ENCODE data around the gene PLLP.

The PLLP gene

DNA sequence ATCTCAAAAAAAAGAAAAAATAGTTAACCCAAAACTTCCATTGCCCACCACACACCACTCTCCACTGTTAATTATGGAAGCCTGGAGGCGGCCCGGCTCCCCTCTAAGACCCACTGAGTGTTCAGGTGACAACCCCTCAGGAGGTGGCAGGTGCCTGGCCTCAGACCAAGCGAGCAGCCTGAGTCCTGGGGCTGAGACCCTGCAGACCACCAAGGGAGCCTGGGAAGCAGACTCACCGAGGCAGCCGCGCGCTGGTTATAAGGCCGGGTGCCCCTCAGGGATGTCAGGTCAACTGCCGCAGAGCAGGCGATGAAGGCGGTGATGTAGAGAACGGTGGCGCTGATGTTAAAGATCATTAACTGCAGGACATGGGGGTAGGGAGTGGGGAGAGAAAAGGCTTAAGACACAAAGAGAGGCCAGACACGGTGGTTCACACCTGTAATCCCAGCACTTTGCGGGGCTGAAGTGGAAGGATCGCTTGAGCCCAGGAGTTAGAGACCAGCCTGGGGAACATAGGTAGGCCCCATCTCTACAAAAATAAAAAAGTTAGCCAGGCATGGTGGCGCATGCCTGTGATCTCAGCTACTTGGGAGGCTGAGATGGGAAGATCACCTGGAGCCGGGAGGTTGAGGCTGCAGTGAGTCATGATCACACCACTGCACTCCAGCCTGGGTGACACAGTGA is 26.1 kb downstream of the PLLP start:
- FAIRE-seq, result no peak

DNA sequence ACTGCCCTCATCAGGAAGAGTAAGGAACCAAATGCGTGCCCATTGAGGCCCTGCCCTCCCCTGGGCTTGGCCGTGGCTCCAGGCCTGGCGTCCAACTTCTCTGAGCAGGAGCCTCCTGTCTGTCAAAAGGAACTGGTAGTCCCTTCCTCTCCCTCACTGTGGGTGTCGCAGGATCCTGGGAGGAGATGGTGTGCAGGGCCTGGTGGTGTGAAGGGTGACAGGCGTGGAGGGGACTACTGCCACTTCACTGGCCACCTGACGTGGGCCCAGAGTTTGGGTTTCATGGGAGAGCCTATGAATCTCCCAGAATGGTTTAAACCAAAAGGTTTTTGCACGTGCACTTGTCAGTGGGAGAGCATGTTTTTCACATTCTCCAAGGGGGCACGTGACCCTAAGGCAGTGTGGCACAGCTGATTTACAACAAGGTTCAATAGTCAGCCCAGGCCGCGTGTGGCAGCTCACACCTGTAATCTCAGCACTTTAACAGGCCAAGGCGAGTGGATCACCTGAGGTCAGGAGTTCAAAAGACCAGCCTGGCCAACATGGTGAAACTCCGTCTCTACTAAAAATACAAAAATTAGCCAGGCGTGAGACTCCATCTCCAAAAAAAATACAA is 26.9 kb downstream of the PLLP start:
- DNase-seq (ENCODE audit: insufficient read length, low spot score) (no peak), FAIRE-seq (no peak)

More for the DNA sequence above, 26.1 kb downstream of the PLLP start:
- DNase-seq (ENCODE audit: insufficient read length, low spot score), result no peak

DNA sequence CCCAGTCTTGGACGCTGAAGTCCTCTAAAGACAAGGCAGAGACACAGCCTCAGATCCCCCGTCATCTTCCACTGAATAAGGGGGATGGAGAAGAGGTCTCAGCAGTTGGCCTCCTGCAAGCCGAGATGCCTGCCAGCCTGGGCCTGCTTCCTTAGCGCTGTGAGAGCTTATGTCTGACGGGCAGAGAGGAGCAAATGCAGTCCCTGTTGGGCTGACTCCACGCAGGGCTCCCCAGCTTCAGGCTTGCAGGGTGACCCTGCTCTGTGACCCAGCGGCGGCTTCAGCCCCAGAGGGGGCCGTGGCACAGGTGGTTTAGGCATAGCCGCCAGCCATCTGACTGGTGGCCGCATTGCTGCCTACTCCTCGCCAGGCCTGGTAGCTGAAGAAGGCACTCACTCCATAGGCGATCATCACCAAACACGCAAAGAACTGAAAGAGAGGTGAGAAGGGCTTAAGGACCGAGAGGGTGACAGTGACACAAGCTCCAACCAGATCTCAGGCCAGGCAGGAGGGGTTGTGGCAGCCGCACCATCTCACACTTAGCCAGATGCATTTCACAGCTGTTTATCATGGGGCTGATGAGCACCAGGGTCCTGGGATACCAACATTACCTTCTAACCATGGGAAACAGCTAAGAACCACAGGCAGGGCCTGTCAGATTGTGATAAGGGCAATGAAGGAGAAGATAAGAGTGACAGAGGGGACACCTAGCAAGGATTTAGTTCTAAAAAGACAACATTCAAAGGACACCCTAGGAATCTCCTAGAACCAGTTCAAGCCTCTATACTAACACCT is 27.7 kb downstream of the PLLP start:
- FAIRE-seq (no peak), DNase-seq (ENCODE audit: insufficient read length, low spot score) (no peak)

DNA sequence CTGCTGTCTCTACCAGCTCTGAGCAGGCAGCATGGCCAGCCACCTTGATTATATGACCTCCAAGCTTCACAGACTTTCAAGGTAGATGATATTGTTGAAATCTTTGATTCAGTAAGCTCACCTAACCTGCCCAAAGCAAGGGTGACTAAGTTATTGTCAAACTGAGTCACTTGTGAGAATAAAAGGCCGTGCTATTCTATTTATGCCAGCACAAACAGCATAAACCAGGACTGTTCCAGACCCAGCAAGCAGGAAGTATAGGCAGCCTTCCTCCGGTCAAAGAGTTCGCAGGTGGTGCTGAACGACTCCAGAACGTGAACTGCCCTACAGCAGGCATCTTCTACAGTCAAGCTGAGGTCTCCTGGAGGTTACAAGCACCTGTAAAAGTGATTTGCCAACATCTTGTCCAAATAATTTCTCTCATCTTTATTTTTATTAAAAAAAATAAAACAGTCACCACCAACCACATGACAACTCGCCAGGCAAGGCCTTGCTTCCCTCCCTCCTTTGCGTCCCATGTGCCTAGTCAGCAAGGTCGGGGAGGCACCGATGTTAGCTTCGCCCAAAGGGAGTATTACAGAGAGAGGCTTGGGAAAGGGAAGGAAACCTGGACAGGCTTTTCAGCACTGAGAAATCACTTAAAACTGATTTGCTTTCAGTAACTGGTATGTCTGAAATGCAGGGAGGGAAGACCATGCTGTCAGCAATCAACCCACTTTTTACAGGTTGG is 28.6 kb downstream of the PLLP start:
- DNase-seq (ENCODE audit: insufficient read length, low spot score) (no peak), FAIRE-seq (no peak)

DNA sequence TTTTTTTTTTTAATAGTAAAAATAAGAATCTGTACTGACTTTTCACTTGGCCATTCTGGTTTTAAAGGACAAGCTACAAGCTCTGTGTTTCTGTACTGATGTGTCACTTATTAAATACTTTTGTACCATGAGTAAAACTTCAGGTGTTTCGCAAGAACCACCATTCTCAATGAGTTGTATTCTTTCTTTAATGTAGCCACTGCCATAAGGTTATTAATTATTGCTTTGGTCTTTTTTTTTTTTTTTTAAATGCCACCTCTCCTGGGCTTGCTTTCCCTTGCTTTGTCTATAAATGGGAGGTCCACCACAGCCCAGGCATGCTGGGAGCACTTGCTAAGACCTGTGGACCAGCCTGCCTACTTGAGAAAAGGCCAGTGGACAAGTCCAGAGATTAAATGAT is 31.0 kb downstream of the PLLP start:
- no peak for FAIRE-seq
- no peak for DNase-seq (ENCODE audit: insufficient read length, low spot score)

DNA sequence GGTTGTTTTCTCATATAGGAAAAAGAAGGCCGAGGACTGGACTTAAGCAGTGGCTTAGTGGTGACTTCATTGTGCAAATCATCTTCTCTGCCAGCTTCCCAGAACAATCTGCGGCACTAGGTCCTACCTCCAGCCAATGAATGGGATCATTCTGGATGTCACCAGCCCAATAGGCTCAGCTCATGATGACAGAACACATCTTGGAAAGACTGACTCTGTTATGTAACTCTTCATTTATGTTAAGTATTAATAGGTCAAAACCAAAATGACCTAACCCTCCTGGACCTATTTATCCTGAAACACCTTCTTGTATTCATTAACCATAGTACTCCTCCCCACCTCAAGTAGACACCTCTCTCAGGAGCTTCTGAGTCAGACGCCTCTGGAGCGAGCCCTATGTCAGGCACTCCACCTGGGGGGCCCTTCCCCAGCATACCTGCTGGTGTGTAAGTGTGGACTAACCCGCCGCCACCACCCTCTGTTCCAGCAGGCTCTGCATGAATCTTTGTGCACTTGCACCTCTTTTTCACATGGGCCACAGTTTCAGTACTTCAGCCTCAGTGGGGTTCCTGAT is 32.2 kb downstream of the PLLP start:
- FAIRE-seq (no peak), DNase-seq (ENCODE audit: insufficient read length, low spot score) (no peak)

DNA sequence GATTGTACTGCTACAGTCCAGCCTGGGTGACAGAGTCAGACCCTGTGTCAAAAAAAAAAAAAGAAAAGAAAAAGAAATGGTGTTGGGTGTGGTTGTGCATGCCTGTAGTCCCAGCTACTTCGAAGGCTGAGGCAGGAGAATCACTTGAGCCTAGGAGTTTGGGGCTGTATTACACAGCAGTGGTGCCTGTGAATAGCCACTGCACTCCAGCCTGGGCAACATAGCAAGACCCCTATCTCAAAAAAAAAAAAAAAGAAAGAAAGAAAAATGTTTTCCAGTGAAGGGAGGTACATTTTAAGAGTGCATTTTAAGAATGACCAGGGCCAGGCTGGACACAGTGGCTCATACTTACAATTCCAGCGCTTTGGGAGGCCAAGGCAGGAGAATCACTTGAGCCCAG is 33.1 kb downstream of the PLLP start:
- no peak for FAIRE-seq
- no peak for DNase-seq (ENCODE audit: insufficient read length, low spot score)

DNA sequence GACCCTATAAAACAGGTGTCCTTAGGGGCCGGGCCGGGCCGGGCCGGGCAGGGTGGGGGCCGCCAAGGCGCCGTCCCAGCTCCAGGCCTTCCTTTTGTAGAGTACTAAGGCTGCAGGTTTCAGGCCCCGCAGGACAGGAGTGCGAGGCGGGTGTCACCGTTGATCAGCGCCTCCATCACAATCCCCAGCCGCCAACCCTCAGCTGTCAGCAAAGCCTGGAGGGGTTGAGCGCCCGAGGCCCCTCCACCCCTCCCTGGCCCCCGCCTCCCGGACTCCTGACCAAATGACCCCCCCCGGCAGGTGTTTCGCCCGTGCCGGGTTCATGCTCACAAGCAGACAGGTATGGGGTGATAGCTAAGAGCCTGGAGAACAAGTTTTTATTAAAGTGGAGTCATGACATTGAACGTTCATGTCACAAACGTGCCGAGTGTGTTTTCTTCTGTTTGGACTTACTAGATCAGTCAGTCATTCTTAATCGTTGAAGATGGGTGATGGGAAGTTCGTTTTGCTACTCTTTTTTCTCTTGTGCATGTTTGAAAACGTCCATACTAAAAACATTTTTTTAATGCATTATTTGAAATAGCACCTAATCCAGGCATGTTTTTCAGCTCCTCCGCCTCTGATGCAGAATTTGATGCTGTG is 38.9 kb downstream of the PLLP start:
- FAIRE-seq, result no peak
- peak; percentile 31 for DNase-seq (ENCODE audit: insufficient read length, low spot score)

DNA sequence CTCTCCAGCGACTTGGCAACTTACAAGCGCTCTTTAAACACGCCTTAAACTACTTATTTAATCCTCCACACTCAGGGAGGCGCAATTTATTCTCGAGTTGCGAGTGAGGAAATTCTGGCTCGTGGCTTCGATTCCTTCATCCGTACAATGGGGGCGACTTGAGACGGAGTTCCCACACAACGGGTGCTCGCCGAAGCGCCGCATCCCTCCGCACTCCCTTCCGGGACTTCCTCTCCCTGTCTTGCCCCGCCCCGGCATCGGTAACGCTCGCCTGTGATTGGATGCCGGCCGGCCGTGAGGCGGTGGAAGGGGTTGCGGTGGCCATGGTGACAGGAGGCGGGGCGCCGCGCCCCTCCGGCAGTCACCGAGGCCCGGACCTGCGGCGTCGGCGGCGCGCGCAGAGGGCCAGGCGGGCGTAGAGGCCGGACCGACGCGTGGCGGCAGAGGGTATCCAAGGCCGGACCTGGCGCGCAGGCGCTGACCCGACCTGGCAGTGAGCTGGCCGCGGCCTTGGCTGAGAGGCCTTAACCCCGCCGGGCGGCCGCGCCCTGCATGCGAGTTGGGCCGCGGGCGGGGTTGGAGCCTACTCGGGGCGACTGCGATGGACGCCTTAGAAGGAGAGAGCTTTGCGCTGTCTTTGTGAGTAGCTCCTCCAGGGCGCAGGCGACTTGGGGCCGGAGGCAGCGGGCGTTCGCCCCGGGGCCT is 39.6 kb downstream of the PLLP start, which contains the start of gene ARL2BP:
Gene ARL2BP, plus strand, starts transcription at position 493 of the 705 bp plus-strand sequence. Its CDS starts 109 bp downstream, at position 602.
- FAIRE-seq, result peak; percentile 99

DNA sequence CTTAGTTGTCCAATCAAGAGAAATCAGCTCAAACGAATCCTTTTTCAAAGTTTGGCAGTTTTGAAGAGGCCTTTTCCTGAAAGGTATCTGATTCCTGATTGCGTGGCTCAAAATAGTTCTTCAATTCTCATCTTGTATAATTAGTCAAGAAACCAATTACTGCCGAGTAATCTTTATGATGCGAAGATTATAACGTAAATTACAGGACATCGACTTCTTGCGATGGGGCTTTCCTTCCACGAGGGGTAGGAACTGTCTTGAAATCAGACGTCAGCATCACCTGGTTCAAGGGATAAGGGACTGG is 40.1 kb downstream of the PLLP start:
- DNase-seq (ENCODE audit: insufficient read length, low spot score) (no peak), FAIRE-seq (no peak)

More for the DNA sequence above, 39.6 kb downstream of the PLLP start, which contains the start of gene ARL2BP:
- DNase-seq (ENCODE audit: insufficient read length, low spot score), result peak; percentile 98

DNA sequence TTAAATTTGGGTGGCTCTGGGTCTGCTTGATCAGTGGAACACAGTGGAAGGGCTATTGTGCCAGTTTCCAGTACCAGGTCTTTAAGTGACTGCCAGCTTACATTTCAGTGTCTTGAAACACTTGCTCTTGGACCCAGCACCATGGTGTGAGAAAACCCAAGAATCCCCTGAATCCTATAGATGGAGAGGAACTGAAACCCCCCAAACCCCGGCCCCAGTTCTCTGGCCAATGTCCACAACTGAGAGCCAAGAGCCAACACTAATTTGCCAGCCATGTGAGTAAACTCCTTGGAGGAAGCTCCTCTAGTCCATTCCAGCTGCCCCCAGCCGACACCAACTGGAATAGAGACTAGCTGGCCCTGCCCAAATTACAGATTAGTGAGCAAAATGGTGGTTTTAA is 41.8 kb downstream of the PLLP start:
- DNase-seq (ENCODE audit: insufficient read length, low spot score), result no peak
- FAIRE-seq, result no peak

DNA sequence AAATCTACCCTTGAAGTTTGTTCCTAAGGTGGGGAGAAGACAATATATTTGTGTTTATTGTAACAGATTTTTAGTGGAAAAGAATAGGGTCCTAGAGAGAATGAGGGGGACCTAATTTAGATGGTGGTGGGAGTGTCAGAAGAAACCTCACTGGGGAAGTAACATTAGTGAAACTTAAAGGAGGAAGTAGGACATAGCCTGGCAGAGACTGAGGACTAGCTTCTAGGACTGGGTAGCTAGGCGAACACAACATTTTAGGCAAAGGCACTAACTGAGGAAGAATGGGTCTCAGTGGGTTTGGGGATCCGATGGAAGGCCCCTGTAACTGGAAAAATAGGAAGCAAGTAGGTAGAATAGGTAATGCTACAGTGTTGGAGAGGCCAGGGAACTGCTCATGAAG is 43.6 kb downstream of the PLLP start:
- DNase-seq (ENCODE audit: insufficient read length, low spot score), result no peak
- FAIRE-seq, result no peak

DNA sequence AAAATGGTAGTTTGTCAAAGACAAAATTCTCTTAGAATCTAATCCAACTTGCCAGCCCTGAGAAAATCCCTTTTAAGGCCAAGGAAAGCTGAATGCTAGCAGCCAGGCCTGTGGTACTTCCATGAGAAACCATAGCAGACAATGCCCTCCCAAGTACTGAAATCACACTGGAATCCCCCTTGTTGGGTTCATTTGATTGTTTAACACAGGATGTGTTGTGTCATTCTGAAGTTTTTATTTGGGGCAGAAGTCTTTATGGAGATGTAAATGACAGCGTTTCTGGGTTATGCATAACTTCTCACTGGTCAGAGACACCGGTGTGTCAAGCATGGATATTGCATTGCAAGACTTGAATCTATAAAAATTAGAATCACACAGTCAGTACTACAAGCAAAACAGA is 45.4 kb downstream of the PLLP start:
- FAIRE-seq, result no peak

DNA sequence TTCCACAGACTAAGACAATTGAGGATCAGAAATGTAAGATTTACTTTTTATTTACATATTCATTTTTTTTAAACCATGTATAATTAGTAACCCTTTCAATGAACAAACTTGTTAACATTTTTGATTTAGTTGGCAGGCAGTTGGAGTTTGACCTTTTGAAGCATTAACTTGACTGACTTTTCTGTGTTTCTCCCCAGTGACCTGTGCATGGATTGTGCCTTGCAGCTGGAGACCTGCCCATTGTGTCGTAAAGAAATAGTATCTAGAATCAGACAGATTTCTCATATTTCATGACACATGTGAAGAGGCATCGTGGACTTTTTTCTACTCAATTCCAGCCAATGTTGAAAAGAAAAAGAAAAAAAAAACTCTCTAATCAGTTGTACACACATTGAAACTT is 45.8 kb downstream of the PLLP start:
- DNase-seq (ENCODE audit: insufficient read length, low spot score) (no peak), FAIRE-seq (no peak)

More for the DNA sequence above, 45.4 kb downstream of the PLLP start:
- DNase-seq (ENCODE audit: insufficient read length, low spot score), result no peak

DNA sequence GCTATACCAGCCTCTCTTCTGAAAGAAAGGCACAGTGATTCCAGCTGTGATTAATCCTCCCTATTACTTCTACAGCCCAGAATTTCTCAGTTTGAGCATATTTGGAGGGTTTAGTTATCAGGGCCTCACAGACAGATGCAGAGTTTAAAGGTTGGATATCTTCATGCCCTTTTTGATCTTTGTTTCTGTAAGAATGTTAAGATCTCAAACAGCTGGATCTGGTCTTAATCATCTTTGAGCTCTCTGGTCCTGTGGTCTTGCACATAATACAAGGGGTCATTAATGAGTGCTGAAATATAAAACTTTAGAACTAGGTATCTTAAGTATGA is 48.5 kb downstream of the PLLP start:
- FAIRE-seq, result no peak
- no peak for DNase-seq (ENCODE audit: insufficient read length, low spot score)

DNA sequence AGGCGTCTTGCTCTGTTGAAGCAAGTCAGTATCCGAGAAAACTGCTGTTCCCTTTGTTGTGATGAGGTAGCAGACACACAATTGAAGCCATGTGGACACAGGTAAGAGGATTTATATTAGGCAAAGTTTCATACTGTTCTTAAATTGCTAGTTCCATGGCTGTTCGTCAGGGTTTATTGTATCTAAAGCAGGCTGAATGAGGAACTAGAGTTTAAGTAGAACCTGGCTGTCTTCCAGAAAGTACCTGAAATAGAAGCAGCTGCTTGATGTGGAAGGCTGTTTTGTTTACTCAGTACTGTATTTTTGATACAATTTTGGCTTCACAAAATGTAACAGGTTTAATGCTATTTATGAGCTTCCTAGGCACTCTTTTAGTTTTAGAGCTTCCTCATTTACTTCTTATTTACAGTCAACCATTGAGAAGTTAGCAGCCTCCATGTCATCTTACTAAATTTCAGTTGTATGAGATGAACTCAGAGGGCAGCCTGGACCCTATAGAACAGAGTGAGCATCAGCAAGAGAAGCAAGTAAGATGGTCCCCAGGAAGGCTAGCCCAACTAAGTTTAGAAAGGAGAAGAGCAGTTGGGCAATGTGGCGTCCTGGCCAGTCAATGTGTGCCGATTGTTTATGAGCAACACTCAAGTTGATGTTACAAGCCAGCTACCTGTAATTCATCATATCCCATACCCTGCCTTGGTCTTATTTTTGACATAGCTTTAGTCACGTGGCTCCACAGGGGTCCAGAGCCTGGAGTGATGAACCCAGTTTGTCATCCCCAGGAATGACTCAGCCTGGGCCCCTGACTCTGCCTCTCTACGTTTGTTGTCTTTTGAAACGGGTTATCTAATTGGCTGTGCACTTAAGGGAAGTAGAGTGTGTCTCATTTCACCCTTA is 49.1 kb downstream of the PLLP start:
- no peak for FAIRE-seq
- DNase-seq (ENCODE audit: insufficient read length, low spot score), result peak; percentile 25

DNA sequence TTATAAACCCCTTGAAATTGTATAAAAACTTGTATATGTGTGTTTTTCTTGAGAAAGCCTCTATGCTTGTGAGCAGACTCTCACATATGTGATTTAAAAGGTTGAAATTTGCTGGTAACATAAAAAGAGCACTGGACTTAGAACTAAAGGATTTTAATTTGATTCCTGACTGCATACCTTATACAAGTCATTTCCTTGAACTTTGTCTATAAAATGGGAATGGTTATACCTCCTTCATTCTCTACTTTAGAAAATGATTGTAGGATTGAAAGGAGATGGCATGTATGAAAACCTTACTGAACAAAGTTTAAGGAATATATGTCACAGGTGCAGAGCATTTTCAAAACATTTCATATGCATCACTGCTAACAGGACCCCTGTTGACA is 49.8 kb downstream of the PLLP start:
- no peak for FAIRE-seq

DNA sequence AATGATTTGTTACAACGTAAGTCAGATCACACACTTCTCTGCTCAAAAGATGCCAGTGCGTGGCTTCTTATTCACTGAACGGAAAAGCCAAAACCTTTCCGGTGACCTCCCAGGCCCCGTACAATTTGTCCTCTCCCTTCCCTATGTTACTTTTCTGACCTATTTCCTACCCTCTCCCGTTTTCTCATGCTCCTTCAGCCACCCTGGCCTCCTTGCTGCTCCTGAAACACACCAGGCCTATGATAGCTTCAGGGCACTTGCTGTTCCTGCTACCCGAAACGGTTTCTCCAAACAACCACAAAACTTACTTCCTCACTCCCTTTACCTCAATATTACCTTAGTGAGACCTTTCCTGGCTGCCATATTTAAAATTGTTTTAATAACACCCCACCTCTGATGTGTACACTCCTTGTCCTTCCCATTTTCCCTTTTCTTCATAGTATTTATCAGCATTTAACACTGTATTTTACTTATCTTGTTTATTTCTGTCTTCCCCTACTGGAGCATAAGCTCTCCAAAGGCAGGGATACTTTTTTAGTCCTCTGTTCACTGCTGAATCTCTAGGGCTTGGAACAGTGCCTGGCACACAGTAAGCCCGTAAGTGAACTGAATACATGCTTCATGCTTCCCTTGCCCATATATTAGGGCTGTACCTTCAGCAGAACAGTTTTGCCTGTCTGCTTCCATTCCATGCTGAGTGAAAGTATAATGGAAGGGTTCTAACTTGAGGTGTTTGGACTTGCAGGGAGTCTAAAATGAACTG is 50.3 kb downstream of the PLLP start:
- FAIRE-seq (no peak), DNase-seq (ENCODE audit: insufficient read length, low spot score) (no peak)

More for the DNA sequence above, 49.8 kb downstream of the PLLP start:
- no peak for DNase-seq (ENCODE audit: insufficient read length, low spot score)

All from HTR-8/SVneo (cell line).